ENCODE results near the gene ERGIC1.

The ERGIC1 gene

DNA sequence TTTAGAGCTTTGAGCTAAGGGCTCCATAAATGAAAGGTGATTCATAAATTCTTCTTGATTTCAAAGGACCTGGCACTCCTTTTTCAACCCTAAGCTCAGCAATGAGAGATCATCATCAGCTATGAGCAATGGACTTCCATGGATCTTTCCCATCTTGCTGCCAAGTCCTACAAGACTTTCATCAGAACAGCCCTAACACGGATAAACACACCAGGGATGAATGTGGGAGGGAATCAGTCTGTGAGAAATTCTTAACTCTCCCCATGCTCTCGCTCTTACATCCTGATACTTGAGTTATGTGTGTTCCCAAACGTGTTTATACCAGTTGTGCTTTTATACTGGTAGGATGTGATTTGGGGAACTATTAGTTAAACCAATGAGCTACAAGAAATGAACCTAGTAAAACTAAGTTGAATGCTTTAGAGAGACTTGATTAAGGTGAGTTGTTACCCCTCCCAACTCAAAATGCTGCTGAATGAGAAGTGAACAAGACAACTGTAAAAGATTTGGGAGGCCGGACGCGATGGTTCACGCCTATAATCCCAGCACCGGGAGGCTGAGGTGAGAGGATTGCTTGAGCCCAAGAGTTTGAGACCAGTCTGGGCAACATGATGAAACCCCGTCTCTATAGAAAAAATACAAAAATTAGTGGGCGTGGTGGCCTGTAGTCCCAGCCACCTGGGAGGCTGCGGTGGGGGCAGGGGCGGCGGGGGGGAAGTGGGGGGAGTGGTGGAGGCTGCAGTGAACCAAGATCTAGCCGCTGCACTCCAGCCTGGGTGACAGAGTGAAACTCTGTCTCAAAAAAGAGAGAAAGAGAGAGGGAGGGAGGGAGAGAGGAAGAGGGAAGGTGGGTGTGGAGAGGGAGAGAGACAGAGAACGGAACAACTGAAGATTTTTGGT, 120.0 kb downstream of the ERGIC1 start:
- DNase-seq, result no peak

GRCh38 chr5:172954751-172955159, 120.7 kb downstream of the ERGIC1 start:
- no peak for DNase-seq

DNA sequence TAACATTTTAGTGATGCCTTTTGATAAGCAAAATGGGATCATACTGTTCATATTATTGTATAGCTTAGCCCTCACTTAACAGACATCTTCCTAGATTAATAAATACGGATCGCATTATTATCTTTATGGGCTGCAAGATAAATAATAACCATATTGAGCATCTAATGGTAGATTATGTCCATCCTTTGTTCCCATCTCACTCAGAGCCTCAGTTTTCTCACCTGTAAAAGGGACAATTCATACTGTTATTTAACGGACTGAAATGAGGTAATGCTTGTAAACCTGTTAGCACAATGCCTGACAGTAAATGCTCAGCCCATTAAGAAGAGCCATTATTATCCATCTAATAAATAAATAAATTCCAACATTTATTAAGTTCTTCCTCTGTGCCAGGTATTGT, 122.2 kb downstream of the ERGIC1 start:
- DNase-seq, result no peak

DNA sequence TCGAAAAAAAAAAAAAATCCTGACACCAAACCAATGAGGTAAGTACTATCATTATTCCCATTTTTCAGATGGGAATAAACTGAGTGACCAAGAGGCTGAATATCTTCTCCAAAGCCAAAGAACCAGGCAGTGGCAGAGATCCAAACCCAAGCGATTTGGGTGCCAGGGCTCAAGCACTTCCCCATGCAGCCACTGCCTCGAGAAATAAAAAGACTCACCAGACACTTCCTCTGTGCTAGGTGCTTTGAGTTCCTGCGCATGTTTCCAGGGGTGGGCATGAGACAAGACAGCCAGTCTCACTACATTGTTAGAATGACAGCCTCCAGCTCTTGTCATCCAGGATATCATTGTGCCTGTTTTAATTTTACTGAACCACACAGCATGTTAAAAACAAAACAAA, 122.9 kb downstream of the ERGIC1 start:
- DNase-seq, result no peak

- DNase-seq, result no peak
Measured at GRCh38 chr5:172957458-172957857, 123.4 kb downstream of the ERGIC1 start.

DNA sequence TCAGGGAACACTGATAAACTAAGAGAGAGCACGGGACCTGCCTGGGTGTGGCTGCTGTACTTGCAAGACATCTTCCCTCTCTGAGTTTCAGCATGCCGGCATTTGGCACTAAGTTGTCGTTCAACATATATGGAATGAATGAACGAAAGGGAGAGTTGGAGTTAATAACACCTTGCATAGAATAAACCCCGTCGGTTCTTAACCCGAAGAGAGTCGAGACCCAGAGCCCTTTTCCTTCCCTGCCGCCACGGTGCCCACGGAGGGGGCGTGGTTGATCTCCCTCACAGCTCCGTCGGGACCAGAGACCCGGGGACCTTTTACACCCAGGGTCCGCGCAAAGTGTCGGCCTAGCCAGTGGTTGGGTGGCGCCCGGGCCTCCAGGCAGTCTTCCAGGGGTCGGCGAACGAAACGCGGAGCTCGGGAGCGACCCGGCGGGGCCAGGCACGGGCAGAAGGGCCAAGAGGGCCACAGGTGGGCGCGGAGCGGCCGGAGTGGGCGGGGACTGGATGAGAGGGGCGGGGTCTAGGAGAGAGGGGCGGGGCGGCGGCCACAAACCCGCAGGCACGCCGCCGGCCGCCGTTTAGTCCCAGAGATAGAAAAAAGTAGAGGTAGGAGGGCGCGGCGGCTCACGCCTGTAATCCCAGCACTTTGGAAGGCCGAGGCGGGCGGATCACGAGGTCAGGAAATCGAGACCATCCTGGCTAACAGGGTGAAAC, 124.4 kb downstream of the ERGIC1 start:
- peak; percentile 73 for DNase-seq

DNA sequence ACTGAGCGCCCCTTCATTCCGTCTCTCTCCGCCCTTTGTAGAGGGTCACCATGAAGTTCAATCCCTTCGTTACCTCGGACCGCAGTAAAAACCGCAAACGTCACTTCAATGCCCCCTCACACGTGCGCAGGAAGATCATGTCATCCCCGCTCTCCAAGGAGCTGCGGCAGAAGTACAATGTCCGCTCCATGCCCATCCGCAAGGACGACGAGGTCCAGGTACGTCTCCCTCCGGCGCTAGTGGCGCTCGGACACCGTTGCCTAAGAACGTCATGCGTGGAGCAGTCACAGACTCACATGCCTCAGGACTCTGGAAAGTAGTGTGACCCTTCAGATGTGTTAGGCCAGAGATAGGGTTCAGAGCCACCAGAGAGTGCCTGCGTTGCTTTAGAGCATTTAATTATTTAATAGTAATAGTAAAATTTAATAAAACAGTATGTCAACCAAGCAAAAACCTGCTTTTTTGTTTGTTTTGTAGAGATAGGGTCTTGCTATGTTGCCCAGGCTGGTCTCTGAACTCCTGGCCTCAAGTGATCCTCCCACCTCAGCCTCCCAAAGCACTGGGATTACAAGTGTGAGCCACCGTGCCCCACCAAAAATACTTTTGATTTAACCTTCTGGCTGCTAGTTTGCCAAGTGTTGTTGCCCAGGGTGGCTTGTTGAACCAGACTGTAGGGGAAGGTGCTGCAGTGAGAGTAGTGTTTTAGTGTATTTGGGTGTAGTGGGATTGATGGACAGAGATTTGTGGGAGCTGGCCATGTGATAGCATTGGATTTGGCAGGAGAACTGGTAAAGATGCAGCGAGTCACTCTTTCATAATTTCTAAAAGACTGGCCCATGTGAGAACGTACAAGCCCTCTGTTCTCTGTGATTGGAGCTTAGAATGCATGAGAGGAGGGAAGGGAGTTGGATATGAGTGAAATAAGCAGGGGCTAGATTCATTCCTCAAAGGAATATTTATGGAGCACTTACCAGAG, 126.1 kb downstream of the ERGIC1 start:
- peak; percentile 12 for DNase-seq

- DNase-seq, result no peak
Measured at GRCh38 chr5:172969921-172970320, 135.9 kb downstream of the ERGIC1 start.

- no peak for DNase-seq
Measured at GRCh38 chr5:172971482-172971881, 137.4 kb downstream of the ERGIC1 start.

GRCh38 chr5:172972552-172972951, 138.5 kb downstream of the ERGIC1 start:
- no peak for DNase-seq

- no peak for DNase-seq
Measured at GRCh38 chr5:172973127-172973916, 139.3 kb downstream of the ERGIC1 start.

DNA sequence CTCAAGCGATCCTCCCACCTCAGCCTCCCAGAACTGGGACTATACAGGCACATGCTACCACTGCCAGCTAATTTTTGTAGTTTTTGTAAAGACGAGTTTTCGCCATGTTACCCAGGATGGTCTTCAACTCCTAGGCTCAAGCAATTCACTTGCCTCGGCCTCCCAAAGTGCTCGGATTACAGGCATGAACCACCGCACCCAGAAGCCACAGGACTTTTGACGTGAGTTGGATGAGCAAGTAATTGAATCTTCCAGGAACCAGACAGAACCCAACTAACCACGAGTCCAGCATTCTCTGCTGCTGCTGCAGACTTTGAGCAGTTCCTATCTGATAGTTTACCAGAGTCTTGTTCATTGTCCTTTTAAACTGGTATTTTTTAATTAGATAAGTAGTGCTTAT, 139.9 kb downstream of the ERGIC1 start:
- DNase-seq, result no peak

GRCh38 chr5:172975289-172975688, 141.2 kb downstream of the ERGIC1 start:
- no peak for DNase-seq

DNA sequence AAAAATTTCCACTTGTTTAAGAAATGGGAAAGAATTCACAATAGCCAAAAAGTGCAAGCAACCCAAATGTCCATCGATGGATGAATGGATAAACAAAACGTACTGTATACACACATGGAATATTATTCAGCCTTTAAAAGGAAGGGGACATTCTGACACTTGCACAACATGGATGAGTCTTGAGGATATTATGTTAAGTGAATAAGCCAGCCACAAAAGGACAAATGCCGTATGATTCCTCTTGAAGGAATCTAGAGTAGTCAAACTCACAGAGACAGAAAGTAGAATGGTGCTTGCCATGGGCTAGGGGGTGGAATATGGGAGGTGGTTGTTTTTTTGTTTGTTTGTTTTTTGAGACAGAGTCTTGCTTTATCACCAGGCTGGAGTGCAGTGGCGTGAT, 145.7 kb downstream of the ERGIC1 start:
- DNase-seq, result no peak

DNA sequence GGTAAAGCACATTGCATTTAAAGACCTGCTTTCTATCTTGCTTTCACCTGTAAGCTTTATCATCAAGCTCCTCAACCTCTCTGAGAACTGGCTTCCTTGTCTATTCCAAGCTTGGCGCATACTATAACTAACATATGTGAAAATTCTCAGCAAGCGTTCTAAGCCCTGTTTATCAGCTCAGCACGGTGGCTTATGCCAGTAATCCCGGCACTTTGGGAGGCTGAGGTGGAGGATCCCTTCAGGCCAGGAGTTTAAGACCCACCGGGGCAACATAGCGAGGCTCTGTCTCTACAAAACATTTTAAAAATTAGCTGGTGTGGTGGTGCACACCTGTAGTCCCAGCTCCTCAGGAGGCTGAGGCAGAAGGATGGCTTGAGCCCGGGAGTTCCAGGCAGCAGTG, 147.9 kb downstream of the ERGIC1 start:
- no peak for DNase-seq

DNA sequence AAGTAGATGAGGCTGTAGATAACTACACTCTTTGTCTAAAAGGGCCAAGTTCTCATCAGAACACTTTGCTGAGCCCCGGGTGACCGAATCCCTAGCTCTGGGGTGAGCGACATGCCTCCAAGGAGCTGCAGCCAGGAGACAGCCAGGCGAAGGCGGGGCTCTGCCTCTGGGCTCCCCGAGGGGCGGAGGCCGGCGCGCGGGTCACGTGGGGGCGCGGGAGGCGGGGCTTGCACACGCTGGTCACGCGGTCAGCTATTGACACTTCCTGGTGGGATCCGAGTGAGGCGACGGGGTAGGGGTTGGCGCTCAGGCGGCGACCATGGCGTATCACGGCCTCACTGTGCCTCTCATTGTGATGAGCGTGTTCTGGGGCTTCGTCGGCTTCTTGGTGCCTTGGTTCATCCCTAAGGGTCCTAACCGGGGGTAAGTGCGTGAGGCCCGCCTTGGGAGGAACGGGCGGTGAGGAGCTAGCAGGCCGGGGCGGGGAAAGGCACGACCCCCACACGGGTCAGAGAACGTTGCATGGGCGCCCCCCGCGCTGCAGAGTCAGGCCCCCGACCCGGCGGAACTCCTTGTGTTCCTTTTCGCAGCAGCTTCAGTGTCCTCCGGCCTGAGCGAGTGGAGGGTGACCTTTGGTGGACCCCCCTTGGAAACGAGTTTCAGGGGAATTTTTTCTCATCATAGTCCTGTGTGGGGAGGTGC, 149.6 kb downstream of the ERGIC1 start, which contains the start of gene ATP6V0E1:
ATP6V0E1 (plus strand) TSS at position 230 of the 702 bp plus-strand sequence; CDS start at position 320, 90 bp downstream.
- DNase-seq, result peak; percentile 98

- DNase-seq, result peak; percentile 81
Measured at GRCh38 chr5:172984244-172984953, 150.3 kb downstream of the ERGIC1 start.

DNA sequence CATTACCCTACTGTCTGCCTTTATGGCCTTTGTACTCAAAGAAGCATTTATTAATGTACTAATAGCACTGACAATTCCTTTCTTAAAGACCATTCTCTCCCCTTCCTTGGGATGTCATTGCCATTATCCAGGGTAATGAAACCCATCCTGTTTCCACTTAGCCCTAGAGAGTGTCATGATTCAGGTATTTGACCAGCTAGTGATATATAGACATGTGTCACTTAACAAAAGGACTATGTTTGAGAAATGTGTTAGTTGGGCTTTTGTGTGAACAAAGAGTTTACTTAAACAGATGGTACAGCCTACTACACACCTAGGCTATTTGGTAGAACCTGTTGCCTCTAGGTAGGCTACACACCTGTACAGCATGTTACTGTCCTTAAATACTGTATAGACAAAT, 151.5 kb downstream of the ERGIC1 start:
- no peak for DNase-seq

GRCh38 chr5:172988276-172988675, 154.2 kb downstream of the ERGIC1 start:
- no peak for DNase-seq

GRCh38 chr5:172990776-172991175, 156.7 kb downstream of the ERGIC1 start:
- no peak for DNase-seq

- no peak for DNase-seq
Measured at GRCh38 chr5:172994405-172994804, 160.4 kb downstream of the ERGIC1 start.

Measured in stimulated activated CD4-positive, alpha-beta T cell treated with anti-CD3 and anti-CD28 coated beads, Interleukin-15, amount 100 ng/mL, for 24 hours (primary cell).